ENCODE results near the gene TNPO2.
A peak's percentile ranks its signal among the peaks of the same experiment; 100 is the strongest.
"Not testable (repeated sequence)": the region's sequence is repeated elsewhere in the genome, so short reads cannot be mapped to it uniquely, and the experiment has no call there.

TNPO2 gene

DNA sequence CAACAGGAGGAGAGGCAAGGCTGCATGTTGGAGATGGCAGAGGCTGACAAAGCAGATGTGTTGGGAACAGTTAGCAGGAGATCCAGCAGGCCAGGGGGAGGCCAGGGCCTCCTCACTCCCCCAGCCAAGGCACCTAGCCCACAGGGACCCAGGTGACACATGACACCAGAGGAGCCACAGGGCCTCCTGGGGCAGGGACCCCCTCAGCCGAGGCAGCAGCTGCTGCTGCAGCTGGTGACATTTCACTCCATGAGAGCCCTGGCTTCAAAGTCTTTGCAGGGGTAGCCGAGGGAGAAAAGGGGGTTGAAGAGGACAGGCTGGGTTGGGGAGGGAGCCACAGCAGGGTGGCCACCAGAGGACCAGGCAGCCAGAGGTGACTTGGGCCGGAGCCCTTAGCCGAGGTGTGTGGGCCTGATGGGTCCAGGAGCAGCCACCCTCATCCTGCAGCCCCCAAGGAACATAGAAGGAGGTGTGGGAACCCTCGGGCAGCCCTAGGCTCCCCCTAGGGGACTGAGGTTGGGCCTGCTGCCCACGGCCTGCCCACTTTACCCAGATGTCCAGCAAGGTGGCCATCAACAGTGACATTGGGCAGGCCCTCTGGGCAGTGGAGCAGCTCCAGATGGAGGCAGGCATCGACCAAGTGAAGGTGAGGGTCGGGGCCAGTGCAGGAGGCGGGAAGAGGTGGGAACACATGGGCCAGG, 36.1 kb downstream of the TNPO2 start, which contains the start of gene GNG14:
TSS of gene GNG14 (plus strand) at position 503 of the 701 bp plus-strand sequence. CDS start at position 554, 51 bp downstream.
- TF ChIP-seq POLR2A (IDR thresholded peaks at IDR 0.05; ENCODE audit: low read depth, low read length), result no peak
- DNase-seq (ENCODE audit: insufficient read length, low spot score) (no peak), FAIRE-seq (no peak)

- no peak for FAIRE-seq
- TF ChIP-seq POLR2A (IDR thresholded peaks at IDR 0.05; ENCODE audit: low read depth, low read length), result no peak
- no peak for DNase-seq (ENCODE audit: insufficient read length, low spot score)
Observed at GRCh38 chr19:12685831-12686230, 37.9 kb downstream of the TNPO2 start.

DNA sequence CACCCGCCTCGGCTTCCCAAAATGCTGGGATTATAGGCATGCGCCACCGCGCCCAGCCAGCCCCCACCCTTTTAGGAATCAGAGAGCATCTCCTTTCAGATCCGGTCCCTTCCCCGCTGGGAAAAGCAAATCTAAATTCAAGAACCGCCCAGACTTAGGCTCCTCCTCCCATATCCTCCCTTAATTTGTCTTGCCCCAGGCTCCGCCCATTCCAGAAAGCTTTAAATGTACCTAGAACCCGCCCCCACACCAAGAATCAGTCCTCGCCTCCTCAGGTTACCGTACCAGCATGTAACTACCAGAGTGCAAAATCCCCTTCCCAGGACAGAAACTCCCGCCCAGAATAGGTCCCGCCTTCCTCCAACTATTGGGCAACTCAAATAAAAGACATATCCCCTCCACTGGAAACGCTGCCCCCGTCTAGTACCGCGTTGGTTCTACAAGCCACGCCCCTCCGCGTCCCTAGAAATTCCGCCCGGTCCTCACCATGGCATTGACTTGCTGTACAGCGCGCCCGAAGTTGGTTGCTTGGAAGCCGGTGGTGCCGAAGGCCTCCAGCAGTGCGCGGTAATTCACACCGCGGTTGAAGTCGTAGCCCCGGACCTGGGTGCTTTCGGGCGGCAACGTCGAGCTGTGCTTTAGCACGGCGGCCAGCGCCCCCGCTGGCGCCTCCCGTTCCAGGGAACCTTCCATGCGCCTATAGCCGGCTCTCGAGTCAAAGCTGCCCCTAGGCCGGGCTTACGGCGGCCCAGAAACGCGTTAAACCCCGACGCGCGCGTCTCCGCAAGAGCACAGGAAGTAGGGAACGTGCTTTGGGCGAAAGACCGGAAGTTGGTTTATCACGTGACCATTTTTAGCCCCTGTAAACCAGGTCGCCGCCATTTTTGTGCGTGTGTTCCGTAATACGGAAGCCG, 42.4 kb downstream of the TNPO2 start, which contains the start of gene DHPS:
TSS of gene DHPS (minus strand) at position 807 of the 914 bp plus-strand sequence. CDS start at position 693, 114 bp downstream.
- peak; percentile 84 for DNase-seq (ENCODE audit: insufficient read length, low spot score)
- peak; percentile 30 for FAIRE-seq
- peak; percentile 71 for TF ChIP-seq POLR2A (IDR thresholded peaks at IDR 0.05; ENCODE audit: low read depth, low read length)

GRCh38 chr19:12680034-12680433, 43.7 kb downstream of the TNPO2 start:
- DNase-seq (ENCODE audit: insufficient read length, low spot score) (no peak), FAIRE-seq (no peak)
- TF ChIP-seq POLR2A (IDR thresholded peaks at IDR 0.05; ENCODE audit: low read depth, low read length), result no peak

GRCh38 chr19:12678039-12678438, 45.7 kb downstream of the TNPO2 start:
- not testable (repeated sequence) for FAIRE-seq; DNase-seq (ENCODE audit: insufficient read length, low spot score)

GRCh38 chr19:12676928-12677327, 46.8 kb downstream of the TNPO2 start:
- DNase-seq (ENCODE audit: insufficient read length, low spot score) (no peak), FAIRE-seq (no peak)
- TF ChIP-seq POLR2A (IDR thresholded peaks at IDR 0.05; ENCODE audit: low read depth, low read length), result no peak

- no peak for TF ChIP-seq POLR2A (IDR thresholded peaks at IDR 0.05; ENCODE audit: low read depth, low read length)
- FAIRE-seq (no peak), DNase-seq (ENCODE audit: insufficient read length, low spot score) (peak; percentile 83)
Observed at GRCh38 chr19:12676384-12676792, 47.3 kb downstream of the TNPO2 start.

GRCh38 chr19:12675940-12676339, 47.8 kb downstream of the TNPO2 start:
- DNase-seq (ENCODE audit: insufficient read length, low spot score) (no peak), FAIRE-seq (no peak)
- TF ChIP-seq POLR2A (IDR thresholded peaks at IDR 0.05; ENCODE audit: low read depth, low read length), result no peak

DNA sequence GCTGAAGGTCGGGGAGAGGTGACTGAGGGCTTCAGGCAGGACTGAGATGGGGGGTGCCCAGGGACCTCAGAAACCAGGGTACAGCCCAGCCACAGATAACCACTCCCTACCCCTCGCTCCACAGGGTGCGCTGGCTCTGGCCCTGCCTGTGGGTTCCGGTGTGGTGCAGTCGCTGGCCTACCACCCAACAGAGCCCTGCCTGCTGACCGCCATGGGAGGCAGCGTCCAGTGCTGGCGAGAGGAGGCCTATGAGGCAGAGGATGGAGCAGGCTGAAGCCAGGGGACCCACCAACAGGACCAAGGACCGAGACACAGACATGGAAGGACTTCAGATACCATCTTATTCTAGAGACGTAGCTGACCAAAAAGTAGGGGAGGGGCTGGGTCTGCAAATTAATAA, 48.3 kb downstream of the TNPO2 start:
- FAIRE-seq (no peak), DNase-seq (ENCODE audit: insufficient read length, low spot score) (no peak)
- no peak for TF ChIP-seq POLR2A (IDR thresholded peaks at IDR 0.05; ENCODE audit: low read depth, low read length)

DNA sequence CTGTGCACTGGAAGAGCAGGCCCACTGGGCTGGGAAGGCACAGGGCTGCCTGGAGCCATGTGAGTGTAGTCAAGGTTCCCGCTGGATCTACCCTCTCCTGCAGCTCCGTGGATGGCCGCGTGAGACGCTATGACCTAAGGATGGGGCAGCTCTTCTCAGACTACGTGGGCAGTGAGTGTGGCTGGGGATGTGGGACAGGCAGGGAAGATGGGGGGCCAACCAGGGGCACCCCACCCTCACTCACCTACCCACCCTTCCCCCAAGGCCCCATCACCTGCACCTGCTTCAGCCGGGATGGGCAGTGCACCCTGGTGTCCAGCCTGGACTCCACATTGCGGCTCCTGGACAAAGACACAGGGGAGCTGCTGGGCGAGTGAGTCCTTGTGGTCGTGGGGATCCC, 51.0 kb downstream of the TNPO2 start:
- TF ChIP-seq POLR2A (IDR thresholded peaks at IDR 0.05; ENCODE audit: low read depth, low read length), result no peak
- DNase-seq (ENCODE audit: insufficient read length, low spot score) (no peak), FAIRE-seq (no peak)

GRCh38 chr19:12670159-12670928, 53.4 kb downstream of the TNPO2 start:
- 0 out of 2 replicates have a peak, but pooled peaks have one; percentile 3 for TF ChIP-seq POLR2A (IDR thresholded peaks at IDR 0.05; ENCODE audit: low read depth, low read length)
- no peak for FAIRE-seq
- no peak for DNase-seq (ENCODE audit: insufficient read length, low spot score)

GRCh38 chr19:12669270-12670158, 54.2 kb downstream of the TNPO2 start:
- peak; percentile 63 for DNase-seq (ENCODE audit: insufficient read length, low spot score)
- peak; percentile 56 for TF ChIP-seq POLR2A (IDR thresholded peaks at IDR 0.05; ENCODE audit: low read depth, low read length)
- FAIRE-seq, result no peak

GRCh38 chr19:12668932-12669269, 54.8 kb downstream of the TNPO2 start:
- no peak for TF ChIP-seq POLR2A (IDR thresholded peaks at IDR 0.05; ENCODE audit: low read depth, low read length)
- no peak for DNase-seq (ENCODE audit: insufficient read length, low spot score)
- FAIRE-seq, result no peak
